Activated T-cell treated with anti-CD3 and anti-CD28 coated beads, Interleukin-2, amount 50 U/mL, for 24 hours (primary cell): ENCODE results near the gene RIPPLY3.
"Not testable (repeated sequence)": the region's sequence is repeated elsewhere in the genome, so short reads cannot be mapped to it uniquely, and the experiment has no call there.

Source experiments
- DNase-seq: peaks from one replicate; pipeline ENCODE4 v3.0.0-alpha.2; 2020
- H3K27ac Mint-ChIP-seq: 2 replicates; pipeline ENCODE4 v1.8.0; 2020; ENCODE audit warnings: mild to moderate bottlenecking, mixed read lengths
- H3K27me3 Mint-ChIP-seq: 2 replicates; pipeline ENCODE4 v1.8.0; 2020; ENCODE audit warnings: mixed read lengths
- H3K36me3 Mint-ChIP-seq: 2 replicates; pipeline ENCODE4 v1.8.0; 2020; ENCODE audit warnings: low read depth, mixed read lengths
- H3K4me1 Mint-ChIP-seq: 2 replicates; pipeline ENCODE4 v1.8.0; 2020; ENCODE audit warnings: low read depth, mixed read lengths
- H3K4me3 Mint-ChIP-seq: 2 replicates; pipeline ENCODE4 v1.8.0; 2020; ENCODE audit warnings: mild to moderate bottlenecking, moderate library complexity, mixed read lengths
- H3K9me3 Mint-ChIP-seq: 2 replicates; pipeline ENCODE4 v1.8.0; 2020; ENCODE audit warnings: mixed read lengths

The RIPPLY3 gene

DNA sequence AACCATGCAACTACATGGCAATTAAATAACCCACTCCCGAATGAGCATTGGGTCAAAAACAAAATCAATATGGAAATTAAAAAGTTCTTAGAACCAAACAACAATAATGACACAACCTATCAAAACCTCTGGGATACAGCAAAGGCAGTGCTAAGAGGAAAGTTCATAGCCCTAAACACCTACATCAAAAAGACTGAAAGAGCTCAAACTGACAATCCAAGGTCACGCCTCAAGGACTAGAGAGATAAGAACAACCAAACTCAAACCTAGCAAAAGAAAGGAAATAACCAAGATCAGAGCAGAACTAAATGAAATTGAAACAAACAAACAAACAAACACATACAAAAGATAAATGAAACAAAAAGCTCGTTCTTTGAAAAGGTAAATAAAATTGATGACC, 43.2 kb downstream of the RIPPLY3 start:
- not testable (repeated sequence) for H3K27me3 Mint-ChIP-seq, H3K4me3 Mint-ChIP-seq, H3K4me1 Mint-ChIP-seq, H3K27ac Mint-ChIP-seq, H3K9me3 Mint-ChIP-seq, DNase-seq, H3K36me3 Mint-ChIP-seq

DNA sequence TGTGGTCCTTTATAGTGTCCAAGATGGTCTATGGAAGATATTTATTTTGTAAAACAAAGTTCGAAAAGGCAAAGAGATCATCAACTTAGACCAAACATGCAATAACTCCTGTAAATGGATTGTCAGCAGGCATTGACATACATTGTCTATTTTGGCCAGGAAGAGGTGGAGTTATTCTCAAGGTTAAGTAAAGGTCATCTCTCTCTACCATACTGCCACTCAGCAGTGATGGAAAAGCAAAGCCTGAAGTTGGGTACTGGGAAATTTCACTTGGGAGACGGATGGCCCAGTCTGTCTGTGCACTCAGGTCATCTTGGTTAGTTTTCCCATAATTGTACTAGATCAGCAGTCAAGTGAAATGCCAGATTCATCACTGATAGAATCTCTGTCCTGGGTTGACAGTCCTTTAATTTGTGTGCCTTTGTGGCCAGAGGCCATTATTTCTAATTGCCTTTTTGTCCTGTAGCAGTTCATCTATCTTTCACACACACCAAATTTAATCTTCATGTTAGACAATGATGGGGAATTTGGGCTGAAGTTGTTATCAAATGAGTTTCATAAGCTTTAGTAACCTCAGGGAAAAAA, 48.9 kb downstream of the RIPPLY3 start:
- peaks cover 6% of the 10 kb centered on the region for H3K4me1 Mint-ChIP-seq
- no peak overlapping the region for H3K4me3 Mint-ChIP-seq
- DNase-seq: no peak
- H3K27me3 Mint-ChIP-seq: no peaks in the 10 kb centered on the region
- H3K36me3 Mint-ChIP-seq: no peaks in the 10 kb centered on the region
- H3K9me3 Mint-ChIP-seq: no peaks in the 10 kb centered on the region
- no peak overlapping the region for H3K27ac Mint-ChIP-seq

DNA sequence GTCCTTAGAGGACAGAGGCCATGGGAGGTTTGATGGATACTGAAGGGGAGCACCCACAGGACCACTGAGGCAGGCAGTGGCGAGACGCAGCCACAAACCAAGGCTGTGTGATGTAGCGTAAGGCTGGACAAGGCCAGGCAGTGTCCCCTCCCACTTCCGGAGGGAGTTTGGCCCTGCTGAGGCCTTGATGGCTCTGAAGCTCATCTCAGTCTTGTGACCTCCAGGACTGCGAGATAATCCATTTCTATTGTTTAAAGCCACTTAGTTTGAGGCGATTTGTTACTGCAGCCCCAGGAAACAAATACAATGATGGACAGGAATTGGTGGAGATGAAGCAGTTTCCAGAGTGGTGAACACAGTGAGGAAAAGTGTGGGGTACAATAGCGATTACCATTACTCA, 51.1 kb downstream of the RIPPLY3 start:
- Mint-ChIP-seq H3K36me3 (no peaks in the 10 kb centered on the region), H3K27ac (no peak overlapping the region), H3K4me3 (no peak overlapping the region)

DNA sequence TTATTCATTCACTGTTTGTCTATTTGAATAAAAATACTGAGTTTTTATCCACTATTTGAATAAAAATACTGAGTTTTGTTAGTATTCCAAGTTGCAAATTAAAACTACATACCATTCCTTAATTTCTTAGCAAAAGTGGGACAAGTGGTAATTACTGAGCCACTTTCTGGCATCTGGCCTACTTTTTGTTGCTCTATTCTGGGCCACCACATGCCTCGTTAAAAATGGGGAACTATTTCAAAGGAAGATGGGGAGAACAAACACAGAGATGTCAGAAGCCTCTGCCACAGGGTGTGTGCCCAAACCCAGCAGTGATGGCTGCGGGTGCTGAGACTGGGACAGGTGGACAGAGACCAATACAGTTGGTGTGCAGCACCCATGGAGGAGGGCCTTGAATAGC, 51.8 kb downstream of the RIPPLY3 start:
- DNase-seq: no peak
- H3K4me1 Mint-ChIP-seq: peaks cover 8% of the 10 kb centered on the region
- H3K27ac Mint-ChIP-seq: no peak overlapping the region
- H3K4me3 Mint-ChIP-seq: no peak overlapping the region
- no peaks in the 10 kb centered on the region for H3K27me3 Mint-ChIP-seq
- H3K36me3 Mint-ChIP-seq: no peaks in the 10 kb centered on the region
- no peaks in the 10 kb centered on the region for H3K9me3 Mint-ChIP-seq

More for the DNA sequence above, 51.1 kb downstream of the RIPPLY3 start:
- Mint-ChIP-seq H3K4me1 (peaks cover 8% of the 10 kb centered on the region), H3K27me3 (no peaks in the 10 kb centered on the region), H3K9me3 (no peaks in the 10 kb centered on the region)
- DNase-seq: no peak

DNA sequence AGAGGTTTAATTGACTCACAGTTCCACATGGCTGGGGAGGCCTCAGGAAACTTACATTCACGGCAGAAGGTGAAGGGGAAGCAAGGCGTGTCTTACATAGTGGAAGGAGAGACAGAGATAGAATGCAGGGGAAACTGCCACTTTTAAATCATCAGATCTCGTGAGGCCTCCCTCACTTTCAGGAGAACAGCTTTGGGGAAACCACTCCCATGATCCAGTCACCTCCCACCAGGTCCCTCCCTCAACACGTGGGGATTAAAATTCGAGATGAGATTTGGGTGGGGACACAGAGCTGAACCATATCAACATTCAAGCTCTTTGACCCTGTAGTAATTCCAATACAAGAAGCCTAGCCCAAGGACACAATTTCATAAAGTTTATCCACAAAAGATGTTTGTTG, 52.7 kb downstream of the RIPPLY3 start:
- no peak overlapping the region for H3K4me3 Mint-ChIP-seq
- H3K36me3 Mint-ChIP-seq: no peaks in the 10 kb centered on the region
- DNase-seq: no peak
- H3K27me3 Mint-ChIP-seq: no peaks in the 10 kb centered on the region
- no peak overlapping the region for H3K27ac Mint-ChIP-seq
- H3K9me3 Mint-ChIP-seq: no peaks in the 10 kb centered on the region
- H3K4me1 Mint-ChIP-seq: peaks cover 8% of the 10 kb centered on the region

DNA sequence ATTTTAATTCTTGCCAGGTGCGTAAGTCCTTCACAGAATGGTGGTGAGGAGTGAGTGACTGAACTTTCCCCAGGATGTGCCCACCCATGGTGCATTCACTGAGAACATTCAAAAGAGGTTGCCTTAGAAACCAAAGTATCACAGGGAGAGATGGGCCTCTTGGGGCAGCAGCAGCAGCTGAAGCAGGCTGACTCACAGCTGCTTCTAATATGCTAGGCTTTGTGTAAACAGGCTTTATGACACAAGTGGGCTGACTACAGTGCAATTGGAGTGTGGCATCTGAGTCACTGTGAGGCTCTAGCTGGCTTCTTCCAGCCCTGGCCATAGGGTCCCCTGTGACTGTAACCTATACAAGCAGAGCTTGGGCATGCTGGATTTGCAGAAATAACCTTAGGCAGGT, 53.8 kb downstream of the RIPPLY3 start:
- Mint-ChIP-seq H3K4me1 (peaks cover 8% of the 10 kb centered on the region), H3K36me3 (peaks cover 9% of the 10 kb centered on the region), H3K27ac (no peak overlapping the region), H3K9me3 (no peaks in the 10 kb centered on the region), H3K4me3 (no peak overlapping the region), H3K27me3 (no peaks in the 10 kb centered on the region)
- no peak for DNase-seq

DNA sequence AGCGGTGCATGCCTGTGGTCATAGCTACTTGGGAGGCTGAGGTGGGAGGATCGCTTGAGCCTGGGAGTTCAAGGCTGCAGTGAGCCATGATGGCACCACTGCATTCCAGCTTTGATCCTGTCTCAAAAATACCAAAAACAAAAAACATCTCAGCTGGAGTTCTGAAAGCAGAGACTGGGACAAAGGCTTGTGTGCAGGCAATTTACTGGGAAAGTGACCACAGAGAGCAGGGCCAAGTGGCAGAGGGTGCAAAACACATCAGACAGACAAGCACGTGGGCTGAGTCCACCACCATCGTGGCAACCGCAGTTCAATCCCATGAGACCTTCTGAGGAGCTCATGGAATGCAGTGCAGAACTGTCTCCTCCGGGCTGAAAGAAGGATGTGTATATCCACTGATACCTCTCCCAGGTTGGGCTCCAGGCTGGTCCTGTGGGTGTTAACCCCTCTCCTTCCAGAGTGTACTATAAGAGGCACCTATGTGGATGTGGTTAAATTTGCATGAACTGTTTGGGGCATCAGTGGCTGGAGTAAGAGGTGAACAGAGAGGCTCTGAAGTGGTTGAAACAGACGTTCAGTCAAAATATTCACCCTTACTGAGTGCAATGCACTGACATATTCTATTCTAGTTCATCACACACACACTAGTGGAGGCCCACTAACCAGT, 55.6 kb downstream of the RIPPLY3 start:
- Mint-ChIP-seq H3K27ac (no peak overlapping the region), H3K27me3 (no peaks in the 10 kb centered on the region), H3K36me3 (peaks cover 19% of the 10 kb centered on the region), H3K4me3 (no peak overlapping the region), H3K9me3 (no peaks in the 10 kb centered on the region), H3K4me1 (peaks cover 8% of the 10 kb centered on the region)
- no peak for DNase-seq

DNA sequence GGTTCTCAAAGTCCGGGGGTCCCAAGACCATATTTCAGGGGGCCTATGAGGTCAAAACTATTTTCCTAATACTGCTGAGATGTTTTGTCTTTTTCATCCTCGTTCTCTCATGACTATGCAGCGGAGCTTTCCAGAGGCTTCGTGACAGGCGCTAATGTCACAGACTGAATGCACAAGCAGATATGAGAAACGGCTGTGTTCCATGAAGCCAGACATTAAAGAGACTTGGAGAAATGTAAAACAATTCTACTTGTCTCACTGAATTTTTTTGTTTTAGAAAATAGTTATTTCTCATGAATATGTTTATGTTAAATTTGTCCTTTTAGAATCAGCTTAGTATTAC, 56.1 kb downstream of the RIPPLY3 start:
- Mint-ChIP-seq H3K27ac (no peak overlapping the region), H3K4me1 (peaks cover 8% of the 10 kb centered on the region), H3K4me3 (no peak overlapping the region), H3K9me3 (no peaks in the 10 kb centered on the region), H3K27me3 (no peaks in the 10 kb centered on the region), H3K36me3 (peaks cover 23% of the 10 kb centered on the region)
- no peak for DNase-seq

DNA sequence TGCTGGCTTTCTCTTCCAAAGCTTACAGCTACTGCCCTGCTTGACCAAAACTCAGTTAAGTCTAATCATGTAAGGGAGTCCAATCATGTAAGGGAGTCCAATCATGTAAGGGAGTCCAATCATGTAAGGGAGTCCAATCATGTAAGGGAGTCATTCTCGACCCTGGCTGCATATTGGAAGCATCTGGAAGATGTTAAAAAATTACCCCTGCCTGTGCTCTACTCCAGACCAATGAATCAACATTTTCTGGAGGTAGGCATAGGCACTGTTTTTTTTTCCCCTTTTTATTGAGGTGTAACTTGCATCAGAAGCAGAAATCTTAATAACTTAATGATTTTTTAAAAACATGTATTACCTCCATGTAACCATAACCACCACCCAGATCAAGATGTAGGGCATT, 56.9 kb downstream of the RIPPLY3 start:
- Mint-ChIP-seq H3K27me3 (no peaks in the 10 kb centered on the region), H3K27ac (no peak overlapping the region), H3K36me3 (peaks cover 29% of the 10 kb centered on the region), H3K4me3 (no peak overlapping the region), H3K4me1 (peaks cover 8% of the 10 kb centered on the region), H3K9me3 (no peaks in the 10 kb centered on the region)
- DNase-seq: no peak

DNA sequence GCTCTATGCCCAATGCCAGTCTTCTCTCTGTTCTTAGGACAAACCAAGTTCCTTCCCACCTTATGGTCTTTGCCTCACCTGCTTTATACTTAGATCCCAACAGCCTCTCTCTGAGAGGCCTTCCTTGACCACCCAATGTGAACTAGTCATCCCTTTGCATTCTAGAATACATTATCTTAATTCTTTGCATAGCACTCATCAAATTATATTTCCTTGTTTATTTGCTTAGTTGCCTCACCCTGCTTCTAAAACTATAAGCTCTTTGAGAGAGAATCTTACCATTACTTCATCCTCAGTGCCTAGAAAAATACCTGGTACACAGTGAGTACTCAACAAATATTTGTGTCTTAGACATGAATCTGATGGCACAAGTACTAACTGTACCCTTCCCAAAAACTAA, 58.3 kb downstream of the RIPPLY3 start:
- Mint-ChIP-seq H3K9me3 (no peaks in the 10 kb centered on the region), H3K4me3 (no peak overlapping the region), H3K27ac (no peak overlapping the region), H3K36me3 (peaks cover 38% of the 10 kb centered on the region), H3K27me3 (no peaks in the 10 kb centered on the region), H3K4me1 (peaks cover 7% of the 10 kb centered on the region)
- DNase-seq: no peak

DNA sequence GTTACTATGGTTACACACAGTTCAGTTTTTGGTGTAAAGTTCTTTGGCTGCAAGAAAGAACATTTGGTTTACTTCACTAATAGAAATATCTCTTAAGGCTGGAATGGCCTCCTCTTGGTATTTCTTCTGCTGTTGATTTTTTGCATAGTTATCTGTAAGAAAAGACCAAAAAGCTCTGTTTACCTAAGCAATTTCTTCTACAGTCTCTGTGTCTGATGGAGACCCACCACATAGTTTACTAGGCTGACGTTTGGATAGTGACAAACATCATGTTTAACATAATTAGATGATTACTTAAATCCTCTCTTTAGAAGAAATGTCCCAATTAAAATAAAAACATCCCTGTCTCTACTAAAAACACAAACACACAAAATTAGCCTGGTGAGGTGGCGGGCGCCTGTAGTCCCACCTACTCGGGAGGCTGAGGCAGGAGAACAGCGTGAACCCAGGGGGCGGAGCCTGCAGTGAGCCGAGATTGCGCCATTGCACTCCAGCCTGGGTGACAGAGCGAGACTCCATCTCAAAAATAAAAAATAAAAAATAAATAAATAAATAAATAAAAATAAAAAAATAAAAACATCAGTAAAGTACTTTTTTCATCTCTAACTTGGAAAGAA, 59.2 kb downstream of the RIPPLY3 start:
- Mint-ChIP-seq H3K4me3 (no peak overlapping the region), H3K36me3 (peaks cover 43% of the 10 kb centered on the region), H3K9me3 (no peaks in the 10 kb centered on the region), H3K27ac (no peak overlapping the region), H3K4me1 (peaks cover 7% of the 10 kb centered on the region), H3K27me3 (no peaks in the 10 kb centered on the region)
- DNase-seq: no peak
